ENCODE results near the gene HMGB3.
"Not testable (repeated sequence)": the region's sequence is repeated elsewhere in the genome, so short reads cannot be mapped to it uniquely, and the experiment has no call there.

Gene HMGB3

GRCh38 chrX:150942942-150943594 is 40.1 kb upstream of the HMGB3 start:
- DNase-seq (ENCODE audit: insufficient read length, low spot score) (no peak), FAIRE-seq (no peak)
- TF ChIP-seq CTCF (IDR thresholded peaks at IDR 0.05; ENCODE audit: insufficient read depth, missing control alignments), result no peak

DNA sequence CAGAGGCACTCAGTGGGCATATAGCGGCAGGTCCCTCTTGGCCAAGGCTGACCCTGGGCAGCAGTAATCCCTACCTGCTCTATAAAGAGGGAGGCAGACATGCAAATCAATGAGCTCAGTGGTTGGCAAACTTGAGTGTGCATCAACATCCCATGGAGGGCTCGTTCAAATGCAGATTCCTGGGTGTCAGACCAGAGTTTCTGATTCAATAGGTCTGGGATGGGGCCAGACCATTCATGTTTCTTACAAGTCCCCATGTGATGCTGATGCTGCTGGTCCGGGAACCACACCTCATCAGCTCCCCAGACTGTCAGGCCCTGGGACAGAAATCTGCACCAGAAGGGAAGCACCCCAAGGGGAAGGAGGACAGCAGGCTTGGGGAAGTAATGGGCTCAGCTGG is 38.9 kb upstream of the HMGB3 start:
- no peak for FAIRE-seq
- no peak for TF ChIP-seq CTCF (IDR thresholded peaks at IDR 0.05; ENCODE audit: insufficient read depth, missing control alignments)

DNA sequence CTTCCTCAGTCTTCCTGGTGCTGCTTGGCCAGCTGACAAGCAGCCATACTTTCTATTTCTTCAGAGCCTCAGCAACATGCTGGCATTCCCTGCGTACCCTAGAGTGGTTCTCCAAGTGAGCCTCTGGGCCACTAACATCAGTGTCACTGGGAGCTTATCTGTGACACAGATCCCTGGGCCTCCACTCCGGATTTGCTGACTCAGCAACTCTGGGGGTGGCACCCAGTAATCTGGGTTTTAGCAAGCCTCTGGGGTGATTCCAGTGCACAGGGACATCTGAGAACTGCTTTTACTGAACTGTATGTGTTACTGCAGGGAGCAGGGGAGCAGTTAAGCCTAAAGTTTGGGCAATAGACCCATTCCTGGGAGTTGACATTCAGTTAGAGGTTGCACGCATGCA is 28.2 kb upstream of the HMGB3 start:
- no peak for TF ChIP-seq CTCF (IDR thresholded peaks at IDR 0.05; ENCODE audit: insufficient read depth, missing control alignments)
- DNase-seq (ENCODE audit: insufficient read length, low spot score) (no peak), FAIRE-seq (no peak)

More for the DNA sequence above, 38.9 kb upstream of the HMGB3 start:
- no peak for DNase-seq (ENCODE audit: insufficient read length, low spot score)

DNA sequence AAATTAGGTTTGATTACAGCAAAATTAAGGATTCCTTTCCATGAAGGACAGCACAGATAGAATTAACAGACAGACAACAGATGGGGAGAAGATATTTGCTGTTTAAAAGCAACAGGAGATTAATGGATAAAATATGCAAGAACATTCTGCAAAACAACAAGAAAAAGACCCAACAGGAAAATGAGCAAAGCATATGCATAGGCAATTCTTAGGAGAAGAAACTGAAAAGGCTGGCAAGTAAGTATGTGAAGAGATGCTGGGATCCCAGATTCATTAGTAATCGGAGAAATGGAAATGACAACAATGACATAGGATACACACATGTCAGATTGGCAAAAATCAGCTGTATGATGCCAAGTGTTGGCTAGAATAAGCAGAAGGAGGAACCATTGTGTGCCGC is 27.5 kb upstream of the HMGB3 start:
- no peak for DNase-seq (ENCODE audit: insufficient read length, low spot score)
- no peak for FAIRE-seq
- no peak for TF ChIP-seq CTCF (IDR thresholded peaks at IDR 0.05; ENCODE audit: insufficient read depth, missing control alignments)

DNA sequence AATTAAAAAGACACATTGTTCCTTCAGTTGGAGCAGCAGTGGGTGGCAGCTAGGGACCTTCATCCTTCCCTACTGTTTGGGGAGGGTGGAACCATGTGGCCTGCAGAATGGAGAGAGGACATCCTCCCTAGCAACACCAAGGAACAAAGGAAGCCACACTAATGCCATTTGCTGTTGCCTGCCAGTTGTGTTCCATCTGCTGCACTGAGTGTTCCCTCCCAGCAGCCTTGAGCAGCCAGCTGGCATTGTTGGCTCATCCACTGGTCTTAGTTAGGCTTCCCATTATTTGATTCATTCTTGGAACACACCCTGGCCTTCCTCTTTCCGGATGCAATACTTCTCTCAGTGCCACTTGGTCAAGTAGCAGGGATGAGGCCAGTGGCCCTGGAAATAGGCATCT is 25.0 kb upstream of the HMGB3 start:
- TF ChIP-seq CTCF (IDR thresholded peaks at IDR 0.05; ENCODE audit: insufficient read depth, missing control alignments), result no peak
- FAIRE-seq (no peak), DNase-seq (ENCODE audit: insufficient read length, low spot score) (no peak)

DNA sequence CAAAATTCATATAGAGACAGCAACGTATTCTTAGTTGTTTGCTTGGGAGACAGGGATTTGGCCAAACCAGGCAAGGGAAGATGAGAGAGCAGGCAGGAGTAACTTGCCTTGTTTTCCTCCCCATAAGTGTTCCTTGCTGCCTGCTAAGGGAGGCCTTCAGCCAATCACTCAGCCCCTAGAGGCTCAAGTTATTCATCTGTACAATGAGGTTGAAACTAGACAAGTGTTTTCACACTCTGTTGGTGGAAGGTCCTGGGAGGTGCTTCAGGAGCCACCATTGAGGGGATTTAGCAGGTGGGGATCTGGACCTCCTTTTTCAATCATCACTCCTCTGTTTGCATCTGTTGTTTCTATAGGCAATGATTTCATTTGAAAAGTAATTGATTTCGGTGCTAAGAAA is 23.6 kb upstream of the HMGB3 start:
- no peak for DNase-seq (ENCODE audit: insufficient read length, low spot score)
- FAIRE-seq, result no peak
- no peak for TF ChIP-seq CTCF (IDR thresholded peaks at IDR 0.05; ENCODE audit: insufficient read depth, missing control alignments)

DNA sequence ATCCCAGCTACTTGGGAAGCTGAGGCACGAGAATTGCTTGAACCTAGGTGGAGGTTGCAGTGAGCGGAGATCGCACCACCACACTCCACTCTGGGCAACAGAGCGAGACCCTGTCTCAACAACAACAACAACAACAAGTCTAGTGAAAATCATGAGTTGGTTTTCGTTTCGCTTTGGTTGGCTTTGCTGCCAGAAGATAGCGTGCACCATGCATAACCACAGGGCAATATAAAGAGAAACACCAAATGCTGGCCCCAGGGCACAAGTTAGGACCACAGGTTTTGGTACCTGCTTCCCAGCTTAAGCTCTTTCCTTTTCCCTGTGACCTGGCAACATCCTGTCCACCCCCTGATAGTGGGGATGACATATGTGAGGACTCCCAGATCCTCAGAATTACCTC is 21.5 kb upstream of the HMGB3 start:
- no peak for FAIRE-seq

DNA sequence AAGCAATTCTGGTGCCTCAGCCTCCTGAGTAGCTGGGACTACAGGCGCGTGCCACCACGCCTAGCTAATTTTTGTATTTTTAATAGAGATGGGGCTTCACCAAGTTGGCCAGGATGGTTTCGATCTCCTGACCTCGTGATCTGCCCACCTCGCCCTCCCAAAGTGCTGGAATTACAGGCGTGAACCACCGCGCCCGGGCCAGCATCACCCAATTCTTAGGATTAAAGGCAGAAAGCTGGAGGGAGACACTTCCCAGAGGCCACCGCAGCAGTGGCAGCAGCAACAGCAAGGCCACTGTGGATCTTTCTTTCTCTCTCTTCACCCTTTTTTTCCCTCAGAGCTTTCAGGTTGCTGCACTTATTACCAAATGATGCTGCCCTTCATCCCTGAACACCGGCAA is 18.7 kb upstream of the HMGB3 start:
- not testable (repeated sequence) for FAIRE-seq

More for the DNA sequence above, 21.5 kb upstream of the HMGB3 start:
- TF ChIP-seq CTCF (IDR thresholded peaks at IDR 0.05; ENCODE audit: insufficient read depth, missing control alignments), result no peak
- no peak for DNase-seq (ENCODE audit: insufficient read length, low spot score)

More for the DNA sequence above, 18.7 kb upstream of the HMGB3 start:
- DNase-seq (ENCODE audit: insufficient read length, low spot score), result not testable (repeated sequence)
